ACHN (cell line): ENCODE results near the gene ADIPOR1.

Experiments used
- DNase-seq: peaks from one replicate; pipeline ENCODE4 v3.0.0-alpha.2; 2015
- in situ Hi-C: cut with HindIII; loops from 2 replicates; pipeline ENCODE4 v1.10.0; 2017; ENCODE audit warnings: low sequenced_read_pairs, low pct_ligation_motif_present, low pct_unique_long_range_greater_than_20kb

Gene ADIPOR1

DNA sequence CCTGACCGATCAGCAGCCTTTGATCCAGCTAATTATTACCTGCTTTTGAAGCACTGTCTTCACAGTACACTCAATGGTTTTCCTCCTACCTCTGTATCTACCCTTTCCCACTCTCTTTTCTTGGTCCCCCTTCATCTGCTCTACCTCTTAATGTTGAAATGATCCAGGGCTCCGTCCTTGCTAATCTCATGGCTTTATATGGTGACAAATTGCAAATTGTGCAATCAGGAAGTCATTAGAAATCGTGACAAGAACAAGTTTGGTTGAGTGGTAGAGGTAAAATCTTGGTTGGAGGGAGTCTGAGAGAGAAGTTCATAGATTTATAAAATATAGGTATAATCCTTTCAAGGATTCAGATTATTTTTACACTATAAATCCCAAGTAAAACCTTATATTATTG lies 18.5 kb upstream of the ADIPOR1 start:
- no peak for DNase-seq
- in situ Hi-C loops, result no loop called here

DNA sequence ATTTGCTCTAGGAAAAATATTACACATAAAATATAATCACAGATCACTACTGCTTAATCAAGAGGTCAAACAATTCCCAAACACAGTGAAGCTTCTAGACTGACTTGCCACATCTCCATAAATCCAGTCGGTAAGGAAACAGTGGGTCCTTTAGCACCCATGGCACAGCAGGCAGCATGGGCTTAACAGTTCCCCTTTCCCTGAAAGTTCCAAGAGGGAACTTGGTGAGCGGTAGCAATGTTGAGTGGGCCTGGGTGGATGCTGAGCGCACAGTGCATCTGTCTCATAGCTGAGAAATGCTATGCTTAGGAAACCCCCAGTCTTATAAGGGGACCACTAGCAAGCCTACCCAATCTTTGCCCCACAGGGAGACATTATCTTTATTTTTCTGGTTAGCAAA lies 16.7 kb upstream of the ADIPOR1 start:
- in situ Hi-C loops, result no loop called here
- DNase-seq, result no peak

DNA sequence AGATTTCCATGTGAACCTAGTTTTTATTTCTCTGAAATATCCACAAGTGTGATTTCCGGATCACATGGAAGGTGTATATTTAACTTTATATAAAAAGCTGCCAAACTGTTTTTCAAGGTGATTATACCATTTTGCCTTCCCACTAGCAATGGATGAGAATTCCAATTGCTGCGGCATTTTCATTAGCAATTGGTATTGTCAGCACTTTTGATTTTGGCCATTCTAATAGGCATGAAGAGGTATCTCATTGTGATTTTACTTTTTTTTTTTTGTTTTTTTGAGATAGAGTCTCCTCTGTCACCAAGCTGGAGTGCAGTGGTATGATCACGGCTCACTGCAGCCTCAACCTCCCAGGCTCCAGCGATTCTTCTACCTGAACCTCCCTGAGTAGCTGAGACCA lies 13.9 kb upstream of the ADIPOR1 start:
- in situ Hi-C loops, result no loop called here
- DNase-seq, result no peak

DNA sequence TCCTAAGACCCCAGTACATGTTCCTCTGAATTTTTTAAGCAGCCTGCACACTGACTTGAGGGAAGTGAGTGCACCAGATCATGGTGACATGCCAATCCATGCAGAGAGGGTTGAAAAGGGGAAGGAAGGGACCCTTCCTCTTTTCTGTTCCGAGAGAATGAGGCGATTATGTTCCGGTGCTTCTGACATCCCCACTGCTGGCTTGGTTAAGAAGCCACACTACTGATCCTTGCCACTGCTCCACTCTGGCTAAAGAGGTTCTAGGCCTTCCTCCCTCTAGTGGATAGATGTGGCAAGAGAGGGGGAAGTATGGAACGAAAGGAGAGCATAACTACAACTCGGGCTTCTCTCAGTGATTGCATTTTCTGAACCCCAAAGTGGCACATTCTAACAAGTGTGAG lies 10.8 kb upstream of the ADIPOR1 start:
- in situ Hi-C loops, result no loop called here
- peak; percentile 83 for DNase-seq

DNA sequence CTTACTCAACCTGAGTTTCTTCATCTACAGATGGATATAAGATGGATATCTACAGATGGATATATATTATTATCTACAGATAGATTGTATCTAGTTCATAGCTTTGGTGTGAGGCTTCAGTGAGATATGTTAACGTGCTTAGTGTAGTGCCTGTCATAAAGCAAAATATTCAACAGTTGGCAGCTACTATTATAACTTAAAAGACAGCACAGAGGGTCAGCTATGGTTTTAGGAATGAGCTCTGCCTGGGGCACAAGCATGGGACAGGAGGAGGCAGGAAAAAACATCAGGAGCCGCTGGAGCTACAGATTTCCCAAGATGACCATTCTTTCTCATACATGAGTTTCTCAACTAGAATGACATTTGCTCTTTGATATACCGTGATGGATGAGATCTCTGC lies 10.2 kb upstream of the ADIPOR1 start:
- in situ Hi-C loops, result no loop called here
- no peak for DNase-seq

DNA sequence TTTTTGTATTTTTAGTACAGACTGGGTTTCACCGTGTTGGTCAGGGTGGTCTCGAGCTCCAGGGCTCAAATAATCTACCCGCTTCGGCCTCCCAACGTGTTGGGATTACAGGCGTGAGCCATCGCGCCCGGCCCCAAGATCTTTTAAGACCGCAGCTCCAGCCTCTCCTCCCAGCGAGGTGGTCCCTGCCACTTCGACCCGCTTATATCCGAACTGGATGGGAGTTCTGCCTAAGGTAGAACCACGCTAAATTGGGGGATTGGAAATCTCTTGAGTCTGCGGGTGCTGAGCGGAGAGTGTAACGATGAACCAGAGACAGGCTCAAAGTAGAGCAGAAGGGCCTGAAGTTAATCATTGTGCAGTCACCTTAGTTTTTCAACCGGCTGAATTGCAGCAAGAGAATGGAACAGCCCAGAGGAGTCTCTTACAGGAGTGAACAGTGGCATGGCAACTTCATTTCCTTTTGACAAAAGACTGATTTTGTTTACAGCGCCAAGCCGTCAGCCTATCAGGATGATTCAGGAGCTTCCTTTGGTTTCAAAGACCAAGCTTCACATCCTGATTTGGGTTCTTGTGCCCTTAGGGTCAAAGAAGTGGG lies 9.7 kb upstream of the ADIPOR1 start:
- peak; percentile 29 for DNase-seq
- in situ Hi-C loops, result no loop called here

DNA sequence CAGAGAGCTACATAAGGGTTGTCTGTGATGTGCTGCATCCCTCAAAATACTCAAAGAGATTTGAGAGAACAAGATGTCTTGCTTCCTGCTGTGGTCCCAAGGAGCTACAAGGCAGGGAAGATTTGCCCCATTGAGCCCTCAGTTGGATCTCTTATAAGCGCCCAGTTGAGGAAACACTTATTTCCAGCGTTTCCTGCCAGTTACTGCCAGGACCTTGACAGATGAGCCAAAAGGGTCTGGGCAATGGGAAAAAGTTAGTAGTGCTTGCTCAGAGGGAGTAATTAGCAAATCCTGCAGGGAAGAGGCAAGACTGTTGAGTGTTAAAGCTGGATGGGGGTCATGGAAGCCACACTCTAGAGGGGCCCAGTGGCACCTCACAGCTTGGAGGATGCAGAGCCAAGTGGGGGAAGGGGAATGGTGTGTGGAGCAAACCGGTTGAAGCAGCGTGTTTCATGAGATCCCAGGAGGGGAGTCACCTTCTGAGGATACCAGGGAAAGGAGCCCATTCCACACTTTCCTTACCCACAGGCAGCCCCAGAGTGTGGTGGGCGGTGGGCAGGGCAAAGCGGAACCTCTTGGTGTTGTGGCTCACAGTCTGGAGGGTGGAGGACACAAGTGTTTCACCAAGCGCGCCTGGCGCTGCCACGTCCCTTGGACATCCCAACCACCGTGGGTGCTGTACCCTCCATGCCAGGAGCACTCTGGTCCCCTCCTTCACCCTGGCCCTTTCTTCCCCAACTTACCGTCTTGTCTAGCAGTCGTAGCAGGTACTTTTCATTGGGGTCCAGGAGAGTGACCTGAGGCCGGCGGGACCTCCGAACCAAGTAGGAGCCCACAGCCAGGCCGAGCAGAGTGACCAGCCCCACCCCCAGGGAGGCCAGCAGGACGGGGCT lies 8.1 kb upstream of the ADIPOR1 start:
- DNase-seq, result no peak
- in situ Hi-C loops, result no loop called here

DNA sequence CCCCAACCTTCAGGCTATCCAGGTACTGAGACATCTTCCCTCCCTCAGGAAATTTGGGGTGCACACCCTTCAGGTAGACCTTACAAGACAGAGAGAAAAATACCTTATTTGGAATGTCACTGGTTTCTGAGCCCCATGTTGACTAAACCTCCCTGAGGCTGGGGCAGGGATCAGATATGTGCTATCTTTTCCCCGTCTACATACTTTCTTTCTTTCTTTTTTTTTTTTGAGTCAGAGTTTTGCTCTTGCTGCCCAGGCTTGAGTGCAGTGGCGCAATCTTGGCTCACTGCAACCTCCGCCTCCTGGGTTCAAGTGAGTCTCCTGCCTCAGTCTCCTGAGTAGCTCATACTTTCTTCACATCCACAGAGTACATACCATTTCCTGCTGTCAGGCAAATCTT lies 7.3 kb upstream of the ADIPOR1 start:
- in situ Hi-C loops, result no loop called here
- no peak for DNase-seq

DNA sequence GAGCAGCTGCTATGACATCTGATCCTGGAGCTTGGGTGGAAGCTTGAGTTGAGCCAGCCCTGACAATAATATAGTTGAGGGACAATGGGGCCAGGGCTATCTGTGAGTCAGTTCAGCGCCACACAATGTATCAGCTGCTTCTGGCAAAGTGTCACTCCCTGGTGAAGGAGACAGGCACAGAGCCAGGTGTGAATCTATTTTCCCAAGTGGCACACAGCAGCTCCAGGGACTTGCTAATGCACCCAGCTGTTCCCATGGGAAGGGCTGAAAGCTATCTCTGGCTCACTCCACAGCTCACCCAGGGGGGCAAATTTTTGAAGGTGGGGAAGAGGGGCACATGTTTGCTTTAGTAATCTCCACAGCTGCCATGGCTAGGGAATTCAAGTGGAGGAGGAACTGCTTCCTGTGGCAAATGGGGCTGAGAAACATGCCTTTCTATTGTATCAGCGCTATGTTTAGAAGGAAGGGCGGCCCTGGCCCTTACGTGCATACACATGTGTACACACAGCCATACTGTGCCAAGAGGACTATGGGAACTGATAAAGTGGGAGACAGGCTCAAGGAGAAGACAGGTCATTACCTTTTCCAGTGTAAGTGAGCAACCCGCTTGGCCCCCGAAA lies 6.8 kb upstream of the ADIPOR1 start:
- in situ Hi-C loops, result no loop called here
- DNase-seq, result no peak

DNA sequence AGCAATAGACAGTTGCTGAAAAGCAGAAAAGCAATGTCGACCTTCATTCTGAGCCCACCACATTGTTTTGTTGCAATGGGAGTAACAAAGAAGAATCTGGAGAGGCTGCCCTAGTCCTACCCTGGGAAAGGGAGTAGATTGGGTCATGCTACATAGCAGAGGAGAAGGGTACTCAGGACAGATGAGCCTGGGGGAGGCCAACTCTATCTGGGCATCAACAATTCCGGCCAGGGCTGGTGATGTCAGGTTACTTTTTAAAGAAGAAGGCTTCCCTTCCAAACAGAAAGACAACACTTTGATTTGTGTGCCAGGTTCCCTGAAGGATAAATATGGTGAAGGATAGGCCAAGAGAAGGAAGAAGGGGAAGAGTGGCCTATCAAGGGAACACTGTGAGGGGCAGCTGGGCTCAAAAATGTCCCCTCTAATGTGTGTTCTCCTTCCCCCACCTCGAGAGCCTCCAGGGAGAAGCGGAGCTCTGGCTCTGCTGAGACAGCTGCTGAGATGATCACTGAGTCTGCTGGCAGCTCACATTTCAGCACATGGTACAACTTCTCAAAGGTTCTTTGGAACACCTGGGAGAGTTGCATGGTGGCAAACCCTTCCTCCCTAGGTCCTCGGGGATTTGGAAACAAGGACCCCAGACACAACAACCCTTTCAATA lies 3.2 kb upstream of the ADIPOR1 start:
- no peak for DNase-seq
- in situ Hi-C loops, result no loop called here

DNA sequence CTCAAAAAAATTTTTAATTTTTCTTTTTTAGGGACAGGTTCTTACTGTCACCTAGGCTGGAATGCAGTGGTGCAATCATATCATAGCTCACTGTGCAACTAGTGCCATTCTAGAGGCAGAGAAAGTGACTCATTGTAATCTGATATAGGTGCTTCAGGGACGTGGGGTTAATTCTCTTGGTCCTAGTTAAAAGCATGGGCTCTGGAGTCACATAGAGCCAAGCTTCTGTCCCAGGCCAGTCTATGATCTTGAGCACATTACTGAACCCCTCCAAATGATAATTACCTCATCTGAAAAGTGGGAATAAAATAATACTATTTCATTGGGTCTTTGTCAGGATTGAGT lies 1.1 kb upstream of the ADIPOR1 start:
- peak; percentile 33 for DNase-seq
- in situ Hi-C loops, result no loop called here

DNA sequence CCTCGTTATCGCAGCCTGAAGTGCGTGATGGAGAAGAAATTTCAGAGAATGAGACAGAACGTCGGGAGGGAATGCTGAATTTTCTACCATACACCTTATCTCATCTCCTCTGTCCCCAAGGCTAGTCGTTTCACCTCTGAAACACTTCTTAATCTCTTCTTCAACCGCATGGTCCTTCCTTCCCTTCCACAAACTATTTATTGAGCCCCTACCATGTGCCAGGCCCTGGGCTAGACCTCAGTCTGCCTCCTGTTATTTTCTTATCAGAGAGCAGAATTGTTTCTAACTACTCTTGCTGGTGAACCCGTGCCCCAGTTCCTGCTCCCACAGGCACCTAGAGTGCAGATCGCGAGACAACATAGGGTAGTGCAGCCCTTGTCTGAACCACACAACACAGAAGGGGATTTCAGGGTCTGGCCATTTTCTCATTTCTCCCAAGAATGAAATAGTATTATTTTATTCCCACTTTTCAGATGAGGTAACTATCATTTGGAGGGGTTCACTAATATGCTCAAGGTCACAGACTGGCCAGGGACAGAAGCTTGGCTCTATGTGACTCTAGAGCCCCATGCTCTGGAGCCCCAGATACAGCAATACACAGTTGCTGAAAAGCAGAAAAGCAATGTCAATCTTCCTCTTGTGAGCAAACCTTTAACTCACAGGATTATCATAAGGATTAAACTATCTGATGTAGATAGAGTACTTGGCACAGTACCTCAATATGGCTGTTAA lies 598 bp upstream of the ADIPOR1 start:
- DNase-seq, result no peak
- in situ Hi-C loops, result no loop called here

DNA sequence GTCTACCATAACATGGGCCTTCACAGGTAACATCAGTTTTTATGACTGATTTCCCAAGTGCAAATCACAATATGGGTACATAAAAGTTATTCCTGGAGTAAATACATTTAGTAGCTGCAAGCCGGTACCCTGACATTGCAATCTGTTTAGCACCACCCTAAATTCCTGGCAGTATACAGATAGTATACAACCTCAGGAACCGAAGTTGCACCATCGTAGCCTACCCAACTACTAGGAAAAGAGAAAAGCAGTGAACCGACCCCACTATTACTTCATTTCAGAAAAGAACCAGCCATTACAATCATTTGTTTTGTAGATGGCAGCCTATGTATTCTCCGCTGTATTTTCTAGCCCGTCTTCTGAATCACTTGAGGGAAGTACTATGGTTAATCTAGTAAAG lies 1.1 kb downstream of the ADIPOR1 start:
- DNase-seq, result no peak
- in situ Hi-C loops, result no loop called here

DNA sequence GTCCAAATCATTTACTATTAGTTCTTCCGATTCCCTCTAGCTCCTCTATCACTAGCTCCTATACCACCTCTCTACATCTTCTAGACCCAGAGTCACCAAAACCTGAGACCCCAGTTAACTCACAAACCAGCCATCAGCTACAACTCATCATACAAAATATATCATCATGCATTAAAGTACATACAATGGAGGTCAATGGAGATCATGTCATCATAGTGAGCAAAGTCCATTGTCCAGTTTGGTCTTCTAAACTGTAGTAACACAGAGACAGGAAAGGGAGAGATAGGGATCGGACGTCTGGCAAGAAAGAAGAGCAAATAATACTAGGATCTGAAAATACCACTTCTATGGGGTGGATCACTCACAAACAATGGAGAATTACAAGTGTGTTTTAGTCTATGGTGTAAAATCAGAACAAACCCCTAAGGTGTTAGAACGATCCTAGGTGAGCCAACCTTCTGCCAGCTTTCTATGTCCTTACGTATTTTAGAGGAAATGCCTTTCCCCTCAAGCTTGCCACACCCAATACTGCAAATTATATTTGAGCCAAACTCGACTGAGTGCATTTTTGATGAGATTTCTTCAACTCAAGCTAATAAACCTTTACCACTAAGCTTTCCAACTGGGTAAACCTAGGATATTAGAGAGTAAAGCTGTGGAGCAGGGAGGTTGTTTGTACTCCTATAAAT lies 3.9 kb downstream of the ADIPOR1 start:
- in situ Hi-C loops, result no loop called here
- no peak for DNase-seq

DNA sequence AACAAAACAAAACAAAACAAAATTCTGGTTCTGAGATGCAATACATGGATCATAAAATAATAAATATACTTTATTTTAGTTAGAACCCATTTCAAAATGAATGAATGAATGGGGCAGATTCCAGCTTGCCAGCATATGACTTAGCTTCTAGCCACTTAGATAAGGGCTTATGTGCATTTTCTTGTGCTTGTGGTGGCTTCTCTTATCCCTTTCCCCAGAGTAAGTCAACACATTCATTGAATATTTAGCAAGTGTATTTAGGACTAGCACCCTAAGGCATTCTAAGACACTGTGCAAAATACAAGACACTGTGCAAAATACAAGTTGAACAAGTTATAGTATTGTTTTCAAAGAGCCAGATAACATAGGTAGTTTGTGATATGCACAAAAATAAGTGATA lies 4.7 kb downstream of the ADIPOR1 start:
- in situ Hi-C loops, result no loop called here

DNA sequence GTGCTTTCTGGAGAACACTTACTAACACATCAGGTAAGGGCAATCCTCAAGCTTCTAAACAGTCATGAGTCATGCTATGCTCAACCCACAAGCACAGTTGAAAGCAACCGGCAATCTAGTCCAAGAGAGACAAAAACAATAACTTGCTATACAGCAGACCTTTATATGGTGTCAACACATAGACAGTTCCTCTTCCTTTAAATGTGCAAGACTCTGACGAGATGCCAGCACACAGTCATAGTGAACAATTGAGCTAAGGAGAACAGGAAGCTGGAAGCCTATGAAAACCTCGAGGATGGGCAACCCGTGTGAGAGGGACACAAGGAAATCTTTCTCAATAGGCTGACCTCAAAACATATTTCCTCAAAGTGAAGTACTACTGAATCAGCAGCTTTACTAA lies 5.3 kb downstream of the ADIPOR1 start:
- DNase-seq, result no peak
- in situ Hi-C loops, result no loop called here

More for the DNA sequence above, 4.7 kb downstream of the ADIPOR1 start:
- DNase-seq, result no peak

DNA sequence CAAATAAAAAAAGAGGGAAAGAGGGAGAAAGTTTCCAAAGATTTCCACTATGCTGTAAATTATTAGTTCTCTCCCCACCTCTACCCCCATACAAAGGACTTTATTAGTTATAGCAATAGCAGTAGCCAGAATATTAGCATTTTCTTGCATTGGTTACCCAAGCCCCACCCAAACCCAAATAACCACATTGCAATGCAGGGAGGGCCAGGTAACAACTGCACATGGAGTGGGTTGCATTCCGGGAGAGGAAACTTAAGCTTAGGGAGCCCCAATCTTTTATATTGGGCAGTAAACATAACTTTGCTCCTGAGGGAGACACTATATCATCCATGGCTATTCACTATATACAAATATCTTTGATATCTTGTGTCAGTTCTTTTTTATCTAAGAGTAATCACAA lies 6.0 kb downstream of the ADIPOR1 start:
- in situ Hi-C loops, result no loop called here

DNA sequence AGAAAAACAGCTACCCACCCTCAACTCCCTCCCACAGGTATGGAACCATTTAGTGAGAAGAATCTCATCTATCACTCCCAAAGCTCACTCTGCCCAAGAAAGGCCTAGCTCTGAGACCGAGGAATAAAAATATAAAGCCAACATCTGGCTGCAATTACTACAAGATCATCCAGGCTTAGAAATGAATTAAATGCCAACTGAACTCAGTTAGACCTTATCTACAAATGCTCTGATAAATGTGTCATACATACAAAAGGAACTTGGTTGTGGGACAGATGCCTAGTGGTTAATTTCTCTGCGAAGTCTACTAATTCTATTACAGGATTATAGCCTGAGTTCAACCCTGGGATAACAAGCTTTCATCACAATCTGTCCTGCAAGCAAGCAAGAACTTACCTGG lies 6.7 kb downstream of the ADIPOR1 start:
- in situ Hi-C loops, result no loop called here
- no peak for DNase-seq

More for the DNA sequence above, 6.0 kb downstream of the ADIPOR1 start:
- DNase-seq, result no peak
